ENCODE results near the gene PEAK3.

- no peak for TF ChIP-seq SPI1 (IDR thresholded peaks at IDR 0.05; ENCODE audit: low read depth, low read length)
- no peak for TF ChIP-seq POLR2A (IDR thresholded peaks at IDR 0.05; ENCODE audit: low read depth, low read length)
Observed at GRCh38 chr19:2325281-2326046, 43.5 kb upstream of the PEAK3 start.

Measured in GM12891 (cell line).